ENCODE data around the gene NPR1.
"Not testable (repeated sequence)": the region's sequence is repeated elsewhere in the genome, so short reads cannot be mapped to it uniquely, and the experiment has no call there.

The NPR1 gene

DNA sequence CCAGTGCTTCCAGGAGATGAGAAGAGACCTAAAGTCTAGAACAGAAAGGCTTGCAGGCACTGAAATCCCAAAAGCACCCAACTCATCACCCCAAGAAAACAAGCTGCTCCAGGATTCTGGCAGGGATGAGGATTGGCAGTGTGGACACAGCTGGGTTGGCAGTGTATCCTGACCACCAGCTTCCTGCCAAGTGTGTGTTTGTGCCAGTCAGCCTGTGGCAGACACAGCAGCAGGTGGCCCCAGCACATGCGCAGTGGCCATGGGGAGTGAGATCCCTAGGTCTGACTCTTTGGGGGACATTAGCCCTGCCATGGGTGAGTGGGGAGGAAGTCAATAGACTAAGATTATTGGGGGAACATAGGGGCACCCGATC is 28.6 kb upstream of the NPR1 start:
- DNase-seq (ENCODE audit: low read depth) = no peak

GRCh38 chr1:153651771-153652170 is 26.7 kb upstream of the NPR1 start:
- no peak for DNase-seq (ENCODE audit: low read depth)

GRCh38 chr1:153652805-153653500 is 25.5 kb upstream of the NPR1 start:
- DNase-seq (ENCODE audit: low read depth) = no peak

- DNase-seq (ENCODE audit: low read depth) = no peak
These were observed 23.2 kb upstream of the NPR1 start for GRCh38 chr1:153655333-153655732.

- DNase-seq (ENCODE audit: low read depth) = peak; percentile 89
These were observed 19.9 kb upstream of the NPR1 start, which contains the start of gene SNAPIN for GRCh38 chr1:153658400-153659174. TSS of gene SNAPIN (plus strand) at chr1:153658703. CDS start at chr1:153658744, 41 bp downstream.

DNA sequence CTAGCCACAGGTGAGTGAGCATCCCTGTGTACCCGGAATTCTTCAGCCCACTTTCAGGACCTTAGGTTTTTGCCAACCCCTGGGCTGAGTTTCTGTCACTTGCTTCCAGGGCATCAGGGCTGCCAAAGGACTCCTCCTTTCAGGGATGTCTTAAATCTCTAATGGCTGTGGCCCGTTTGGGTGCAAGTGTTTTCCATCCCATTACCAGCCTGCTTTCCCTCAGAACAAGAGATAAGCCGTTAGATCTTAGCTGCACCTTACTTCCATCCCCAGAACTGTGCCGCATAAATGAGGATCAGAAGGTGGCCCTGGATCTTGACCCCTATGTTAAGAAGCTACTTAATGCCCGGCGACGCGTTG is 19.3 kb upstream of the NPR1 start:
- no peak for DNase-seq (ENCODE audit: low read depth)

DNA sequence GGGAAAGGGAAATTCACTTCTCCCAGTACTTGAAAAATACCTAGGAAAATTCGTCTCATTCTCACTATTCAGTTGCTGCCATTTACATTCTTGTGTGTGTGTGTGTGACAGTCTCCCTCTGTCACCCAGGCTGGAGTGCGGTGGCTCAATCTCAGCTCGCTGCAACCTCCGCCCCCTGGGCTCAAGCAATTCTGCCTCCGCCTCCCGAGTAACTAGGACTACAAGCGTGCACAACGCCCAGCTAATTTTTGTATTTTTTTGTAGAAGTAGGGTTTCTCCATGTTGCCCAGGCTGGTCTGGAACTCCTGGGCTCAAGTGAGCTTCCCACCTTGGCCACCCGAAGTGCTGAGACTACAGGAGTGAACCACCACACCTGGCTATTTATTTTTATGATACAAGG is 18.8 kb upstream of the NPR1 start:
- DNase-seq (ENCODE audit: low read depth) = no peak

DNA sequence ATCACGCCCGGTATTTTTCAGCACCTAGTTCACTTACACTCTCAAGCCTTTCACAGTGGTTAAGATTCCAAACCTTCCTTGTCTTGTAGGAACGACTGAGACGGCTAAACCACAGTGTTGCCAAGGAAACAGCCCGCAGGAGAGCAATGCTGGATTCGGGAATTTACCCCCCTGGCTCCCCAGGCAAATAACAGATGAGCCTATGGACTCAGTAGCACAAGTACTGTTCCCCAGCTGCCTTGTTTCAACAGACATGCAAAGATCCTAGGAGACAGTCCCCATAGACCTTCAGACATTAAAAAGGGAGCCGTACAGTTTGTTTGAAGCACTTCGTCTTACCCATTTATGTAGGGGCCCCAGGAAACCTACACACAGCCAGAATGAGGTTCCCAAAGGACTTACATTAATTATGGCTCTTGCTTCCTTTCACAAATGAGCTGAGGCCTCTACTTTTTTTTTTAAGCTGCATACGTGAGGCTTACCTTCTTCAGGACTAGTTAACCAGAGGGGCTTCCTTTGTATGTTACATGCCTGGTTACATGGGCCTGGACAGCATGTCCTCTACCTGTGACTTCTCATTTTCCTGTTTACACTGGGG is 17.3 kb upstream of the NPR1 start:
- no peak for DNase-seq (ENCODE audit: low read depth)

DNA sequence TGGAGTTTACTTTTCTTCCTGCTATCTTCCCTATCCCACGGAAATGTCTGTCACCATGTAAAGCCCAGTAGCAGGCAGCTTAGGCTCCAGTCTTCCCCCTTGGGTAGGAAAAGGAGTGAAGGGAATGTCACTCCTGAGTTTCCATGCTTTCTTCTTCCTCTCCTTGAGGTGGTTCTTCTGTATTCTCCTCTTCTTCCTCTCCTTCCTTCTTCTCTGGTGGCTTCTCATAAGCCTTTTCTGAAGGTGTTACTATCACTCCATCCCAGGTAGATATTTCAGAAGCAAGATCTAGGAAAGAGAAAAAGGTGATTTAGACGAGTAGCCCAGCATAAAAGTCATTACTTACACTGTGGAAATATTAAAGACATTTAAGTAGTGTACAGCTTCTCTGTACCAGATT is 16.2 kb upstream of the NPR1 start:
- DNase-seq (ENCODE audit: low read depth) = no peak

DNA sequence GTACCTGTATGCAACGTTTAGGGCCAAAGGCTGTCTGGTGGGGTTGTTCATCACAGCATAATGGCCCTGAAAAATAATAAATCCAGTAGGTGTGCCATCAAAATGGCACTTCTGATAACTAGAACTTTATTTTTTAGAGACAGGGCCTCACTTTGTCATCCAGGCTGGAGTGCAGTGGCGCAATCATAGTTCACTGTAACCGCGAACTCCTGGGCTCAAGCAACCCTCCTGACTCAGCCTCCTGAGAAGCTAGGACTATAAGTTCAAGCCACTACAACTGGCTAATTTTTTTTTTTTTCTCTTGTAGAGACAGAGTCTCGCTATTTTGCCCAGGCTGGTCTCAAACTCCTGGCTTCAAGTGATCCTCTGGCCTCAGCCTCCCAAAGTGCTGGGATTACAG is 15.3 kb upstream of the NPR1 start:
- DNase-seq (ENCODE audit: low read depth) = no peak

DNA sequence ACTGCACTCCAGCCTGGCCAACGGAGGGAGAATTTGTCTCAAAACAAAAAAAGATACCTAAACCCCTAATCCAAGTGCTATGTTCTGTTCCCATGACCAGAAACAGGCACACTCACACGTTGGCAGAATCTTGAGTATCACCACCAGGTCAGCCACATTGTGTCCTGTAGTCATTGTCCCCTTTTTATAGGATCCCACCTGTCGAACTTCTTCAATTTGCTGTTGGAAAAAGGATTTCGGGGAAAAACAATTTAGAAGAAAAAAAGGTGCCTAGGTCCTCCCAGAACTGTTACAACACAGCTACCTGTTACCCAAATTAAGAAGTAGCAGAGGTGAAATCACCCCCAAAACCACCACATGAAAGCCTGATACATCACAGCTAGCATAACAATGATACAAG is 11.0 kb upstream of the NPR1 start:
- DNase-seq (ENCODE audit: low read depth) = no peak

- not testable (repeated sequence) for DNase-seq (ENCODE audit: low read depth)
These were observed 9.8 kb upstream of the NPR1 start for GRCh38 chr1:153668672-153669071.

DNA sequence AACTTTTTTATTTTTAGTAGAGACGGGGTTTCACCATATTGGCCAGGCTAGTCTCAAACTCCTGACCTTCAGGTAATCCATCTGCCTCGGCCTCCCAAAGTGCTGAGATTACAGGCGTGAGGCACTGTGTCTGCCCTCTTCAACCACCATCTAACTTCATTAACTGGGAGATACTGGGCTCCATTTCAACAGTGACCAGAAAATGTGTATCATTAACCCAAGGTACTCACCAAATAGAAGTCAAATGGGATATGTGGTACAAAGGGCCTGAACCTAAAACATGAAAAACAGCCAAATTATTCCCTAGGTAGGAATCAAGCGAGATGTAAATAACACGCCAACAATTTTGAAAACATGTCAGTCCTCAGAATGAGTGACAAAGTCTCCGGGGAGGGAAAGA is 8.9 kb upstream of the NPR1 start:
- no peak for DNase-seq (ENCODE audit: low read depth)

DNA sequence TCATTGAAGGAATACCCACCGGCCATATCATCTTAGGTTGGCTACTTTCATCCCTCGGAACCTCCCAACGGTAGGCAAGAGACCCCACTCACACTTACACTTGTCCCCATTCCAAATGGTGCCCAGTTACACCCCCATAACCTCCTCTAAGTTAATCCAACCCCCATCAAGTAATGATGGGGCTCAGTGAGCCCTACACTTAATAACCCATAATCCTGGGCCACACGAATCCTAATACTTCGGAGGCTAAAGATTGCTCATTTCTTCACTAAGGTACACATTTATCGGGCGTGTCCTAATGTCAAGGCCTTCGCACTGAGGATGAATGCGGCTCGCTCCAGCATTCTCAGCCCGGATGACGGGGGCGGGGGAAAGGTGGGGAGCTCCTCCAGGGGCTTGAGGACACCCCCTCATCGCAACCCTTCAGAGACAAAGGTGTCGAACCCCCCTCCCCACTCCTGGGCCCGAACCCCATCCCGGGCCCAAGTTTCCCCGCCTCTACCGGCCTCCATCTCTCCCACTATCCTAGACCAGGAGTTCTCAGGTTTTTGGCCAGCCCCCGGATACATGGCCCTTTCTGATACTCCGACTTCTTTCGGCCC is 8.1 kb upstream of the NPR1 start:
- DNase-seq (ENCODE audit: low read depth) = no peak

- DNase-seq (ENCODE audit: low read depth) = peak; percentile 93
These were observed 7.4 kb upstream of the NPR1 start, which contains the start of gene ILF2 for GRCh38 chr1:153670859-153671627. TSS of gene ILF2 (minus strand) at chr1:153670993. CDS start at chr1:153670922, 71 bp downstream.

DNA sequence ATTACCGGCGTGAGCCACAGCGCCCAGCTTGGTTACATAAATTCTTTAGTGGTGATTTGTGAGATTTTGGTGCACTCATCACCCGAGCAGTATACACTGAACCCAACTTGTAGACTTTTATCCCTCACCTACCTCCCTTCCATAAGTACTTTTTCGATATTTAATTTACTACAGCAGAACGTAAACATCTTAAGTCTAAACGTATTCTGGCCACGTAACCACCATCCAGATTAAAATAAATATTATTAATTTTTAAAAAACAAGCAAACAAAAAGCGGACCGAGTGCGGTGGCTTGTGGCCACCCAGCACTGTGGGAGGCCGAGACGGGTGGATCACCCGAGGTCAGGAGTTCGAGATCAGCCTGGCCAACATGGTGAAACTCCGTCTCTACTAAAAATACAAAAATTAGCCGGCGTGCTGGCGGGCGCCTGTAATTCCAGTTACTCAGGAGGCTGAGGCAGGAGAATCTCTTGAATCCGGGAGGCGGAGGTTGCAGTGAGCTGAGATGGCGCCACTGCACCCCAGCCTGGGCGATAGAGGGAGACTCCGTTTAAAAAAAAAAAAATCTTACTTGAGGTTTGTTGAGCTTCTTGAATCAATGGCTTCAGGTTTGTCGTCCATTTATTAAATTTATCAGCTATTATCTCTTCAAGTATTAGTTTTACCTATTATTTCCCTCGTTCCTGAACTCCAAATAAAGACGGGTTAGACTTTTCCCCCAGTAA is 6.7 kb upstream of the NPR1 start:
- peak; percentile 39 for DNase-seq (ENCODE audit: low read depth)

DNA sequence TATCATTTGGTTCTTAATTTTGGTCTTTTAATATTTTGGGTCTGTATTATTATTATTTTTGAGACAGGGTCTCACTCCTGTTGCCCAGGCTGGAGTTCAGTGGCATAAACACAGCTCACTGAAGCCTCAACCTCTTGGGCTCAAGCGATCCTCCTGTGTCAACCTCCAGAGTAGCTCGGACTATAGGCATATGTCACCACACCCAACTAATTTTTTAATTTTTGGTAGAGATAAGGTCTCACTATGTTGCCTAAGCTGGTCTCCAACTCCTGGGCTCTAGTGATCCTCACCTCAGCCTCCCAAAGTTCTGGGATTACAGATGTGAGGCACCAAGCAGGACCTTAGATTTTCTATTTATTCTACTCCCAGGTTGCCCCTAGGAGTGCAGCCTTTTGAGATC is 5.0 kb upstream of the NPR1 start:
- DNase-seq (ENCODE audit: low read depth) = no peak

DNA sequence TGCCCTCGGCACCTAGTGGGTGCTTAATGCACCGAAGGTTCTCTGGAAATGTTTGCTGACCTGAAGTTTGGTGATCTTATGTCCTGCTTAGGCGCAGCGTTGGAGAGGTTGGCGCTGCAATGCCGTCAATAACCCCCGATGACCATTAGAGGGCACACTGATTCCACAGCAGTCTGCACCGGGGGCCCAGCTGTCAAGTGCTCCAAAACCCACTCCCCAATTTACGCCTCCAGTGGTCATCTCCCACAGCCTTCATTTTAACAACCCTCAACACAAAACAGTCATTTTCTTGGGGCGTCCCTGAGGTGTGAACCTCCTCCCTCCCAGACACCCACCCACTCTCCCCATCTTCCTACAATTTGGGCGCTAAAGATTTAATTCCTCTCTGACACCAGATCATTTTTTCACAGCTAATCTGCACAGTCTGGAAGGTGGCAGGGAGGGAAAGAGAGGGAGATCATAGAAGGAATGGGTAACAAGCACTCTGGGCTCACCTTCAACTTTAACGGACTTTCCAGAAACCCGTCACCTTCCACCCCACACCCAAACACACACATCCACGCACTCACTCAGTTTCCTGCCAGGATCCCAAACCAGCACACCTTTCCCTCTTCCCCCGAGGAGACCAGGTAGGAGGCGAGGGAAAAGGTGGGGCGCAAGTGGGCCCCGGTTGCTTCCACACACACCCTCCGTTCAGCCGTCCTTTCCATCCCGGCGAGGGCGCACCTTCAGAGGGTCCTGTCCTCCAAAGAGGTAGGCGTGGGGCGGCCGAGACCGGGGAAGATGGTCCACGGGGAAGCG is 570 bp upstream of the NPR1 start:
- DNase-seq (ENCODE audit: low read depth) = peak; percentile 26

GRCh38 chr1:153679337-153680119 is 1.0 kb downstream of the NPR1 start:
- DNase-seq (ENCODE audit: low read depth) = no peak

- no peak for DNase-seq (ENCODE audit: low read depth)
These were observed 1.6 kb downstream of the NPR1 start for GRCh38 chr1:153680120-153680403.

All from activated T-cell treated with anti-CD3 and anti-CD28 coated beads for 24 hours (primary cell).